Sigmoid colon (tissue), 7 donors: ENCODE data around the gene PSMA5. TPM values are rescaled to one million over a fixed set of nuclear protein-coding genes. Genes with fewer than 3 reads are reported as not detected.

ENCODE experiments used
- DNase-seq: peaks from one replicate; pipeline ENCODE4 v3.0.0-alpha.2; 2019
- H3K27ac ChIP-seq, 4 donors: fragments of 200-600 bp; sonication (generic); one replicate each; pipeline ENCODE4 v1.5.1; 2016 to 2019; ENCODE audit warnings: mild to moderate bottlenecking in 1 of 4
- H3K27me3 ChIP-seq, 3 donors: fragments of 200-600 bp; sonication (generic); one replicate each; pipeline ENCODE4 v1.5.1; 2019; ENCODE audit warnings: mild to moderate bottlenecking in 1 of 3
- H3K36me3 ChIP-seq, 4 donors: fragments of 200-600 bp; sonication (generic); one replicate each; pipeline ENCODE4 v1.5.1; 2016 to 2019
- H3K4me1 ChIP-seq, 4 donors: fragments of 200-600 bp; sonication (generic); one replicate each; pipeline ENCODE4 v1.5.1; 2017 to 2019
- H3K4me3 ChIP-seq, 4 donors: fragments of 200-600 bp; sonication (generic); one replicate each; pipeline ENCODE4 v1.5.1; 2017 to 2019; ENCODE audit warnings: mild to moderate bottlenecking in 2 of 4, moderate library complexity in 1 of 4
- H3K9me3 ChIP-seq, 4 donors: fragments of 200-600 bp in 3 of 4; sonication (generic) in 3 of 4; one replicate each; pipeline versions ENCODE4 v1.5.1 to v1.6.1; 2013 to 2019
- CTCF ChIP-seq, 4 experiments: fragments of 450-650 bp in 3 of 4; fragments of 200-600 bp in 1 of 4; IDR thresholded peaks; one replicate each; pipeline ENCODE4 v1.5.1; 2016 to 2019; ENCODE audit warnings: antibody characterized with exemption in 4 of 4, mild to moderate bottlenecking in 3 of 4, moderate library complexity in 2 of 4
- EP300 ChIP-seq, 4 donors: sonication (generic); formaldehyde crosslinking; IDR thresholded peaks; one replicate each; pipeline ENCODE4 v1.6.1; 2017; ENCODE audit warnings: antibody characterized with exemption in 4 of 4
- POLR2A ChIP-seq, 2 donors: fragments of 450-650 bp; IDR thresholded peaks; one replicate each; pipeline ENCODE4 v1.6.1; 2016; ENCODE audit warnings: antibody characterized with exemption in 2 of 2, mild to moderate bottlenecking in 2 of 2, moderate library complexity in 2 of 2
- POLR2AphosphoS5 ChIP-seq, 4 donors: sonication (generic); formaldehyde crosslinking; IDR thresholded peaks; one replicate each; pipeline ENCODE4 v1.6.1; 2017; ENCODE audit warnings: antibody characterized with exemption in 4 of 4
- WGBS, 2 donors: extraction: QIAGEN DNeasy Blood & Tissue Kit; methylation state at CpG; one replicate each; pipeline ENCODE4 v1.1.7; 2013; 5-methylcytosine and 5-hydroxymethylcytosine counted together
- intact Hi-C: fragments of 100-400 bp; cut with DNase I; formaldehyde crosslinking; loops from one replicate; pipeline ENCODE4 v1.15.1; 2023
- polyA plus RNA-seq, 3 donors: library from polyadenylated mRNA; stranded (reverse); fragments of 200-250 nt; gene quantifications; one replicate each; pipeline ENCODE4 v1.2.3, GENCODE V29; 2013
- total RNA-seq, 4 donors: library from RNA; depleted of rRNA; stranded (reverse); fragments of >200 nt; gene quantifications; one replicate each; pipeline ENCODE4 v1.1.0, GENCODE V29; 2016
- donor health status: healthy with polysubstance abuse.
- donor health status: Bipolar disorder and iron deficiency.
- donor health status: healthy.

PSMA5 gene
- total and polyA plus RNA-seq, 7 donors = 18.8 to 113 (median 57.6) TPM

GRCh38 chr1:109394591-109395281 lies 31.5 kb downstream of the PSMA5 start:
- Histone ChIP-seq H3K27ac (peak overlapping the region; percentile 85 to 90 (median 87)), H3K27me3 (no peaks in the 10 kb centered on the region), H3K4me3 (peak overlapping the region in 1 of 4 donors; percentile 4), H3K4me1 (peaks cover 0 to 85% (median 76%) of the 10 kb centered on the region in 4 donors), H3K36me3 (no peaks in the 10 kb centered on the region), H3K9me3 (no peaks in the 10 kb centered on the region)
- 78 to 80% methylated on average over 5 of the region's 5 CpGs for WGBS, 2 donors
- intact Hi-C loops = loop anchor here (10.0 kb wide), 1 partner anchor 300 kb away; the partner anchor contains the start of gene TMEM167B
- no peak for DNase-seq
- TF ChIP-seq POLR2AphosphoS5 (IDR thresholded peaks at IDR 0.05) = no peak
- no peak for TF ChIP-seq CTCF (IDR thresholded peaks at IDR 0.05)
- TF ChIP-seq POLR2A (IDR thresholded peaks at IDR 0.05) = no peak
- TF ChIP-seq EP300 (IDR thresholded peaks at IDR 0.05) = no peak

- DNase-seq = no peak
- Histone ChIP-seq H3K27ac (peak overlapping the region; percentile 85 to 90 (median 87)), H3K9me3 (no peaks in the 10 kb centered on the region), H3K4me1 (peaks cover 0 to 89% (median 83%) of the 10 kb centered on the region in 4 donors), H3K27me3 (no peaks in the 10 kb centered on the region), H3K36me3 (no peaks in the 10 kb centered on the region), H3K4me3 (peak overlapping the region in 3 of 4 donors; percentile 19 to 35 (median 28))
- WGBS, 2 donors = 23 to 51% methylated on average over 2 of the region's 2 CpGs
- intact Hi-C loops = loop anchor here (10.0 kb wide), 1 partner anchor 299 kb away; the partner anchor contains the start of gene TMEM167B
- TF ChIP-seq POLR2A (IDR thresholded peaks at IDR 0.05) = no peak
- no peak for TF ChIP-seq EP300 (IDR thresholded peaks at IDR 0.05)
- TF ChIP-seq POLR2AphosphoS5 (IDR thresholded peaks at IDR 0.05) = no peak
- TF ChIP-seq CTCF (IDR thresholded peaks at IDR 0.05) = no peak
These were observed 32.5 kb downstream of the PSMA5 start for GRCh38 chr1:109393617-109394233.

GRCh38 chr1:109392788-109393616 lies 33.2 kb downstream of the PSMA5 start:
- Histone ChIP-seq H3K4me1 (peaks cover 0 to 89% (median 84%) of the 10 kb centered on the region in 4 donors), H3K4me3 (peak overlapping the region in 3 of 4 donors; percentile 19 to 35 (median 28)), H3K27ac (peak overlapping the region; percentile 85 to 90 (median 87)), H3K36me3 (no peaks in the 10 kb centered on the region), H3K9me3 (no peaks in the 10 kb centered on the region), H3K27me3 (no peaks in the 10 kb centered on the region)
- intact Hi-C loops = loop anchor here (10.0 kb wide), 1 partner anchor 298 kb away; the partner anchor contains the start of gene TMEM167B
- DNase-seq = peak; percentile 87
- TF ChIP-seq POLR2AphosphoS5 (IDR thresholded peaks at IDR 0.05) (peak in 3 of 4 donors; percentile 54 to 64 (median 60)), CTCF (IDR thresholded peaks at IDR 0.05) (no peak), POLR2A (IDR thresholded peaks at IDR 0.05) (peak; percentile 16 to 19)
- 16 to 54% methylated on average over 10 of the region's 10 CpGs for WGBS, 2 donors

- WGBS, 2 donors = 78 to 85% methylated on average over 4 of the region's 4 CpGs
- H3K9me3 ChIP-seq = no peaks in the 10 kb centered on the region
- H3K27me3 ChIP-seq = no peaks in the 10 kb centered on the region
- DNase-seq = no peak
- H3K4me1 ChIP-seq = peaks cover 0 to 96% (median 90%) of the 10 kb centered on the region in 4 donors
- H3K4me3 ChIP-seq = peak overlapping the region in 3 of 4 donors; percentile 19 to 35 (median 28)
- intact Hi-C loops = loop anchor here (10.0 kb wide), 1 partner anchor 297 kb away; the partner anchor contains the start of gene TMEM167B
- TF ChIP-seq POLR2A (IDR thresholded peaks at IDR 0.05) (no peak), POLR2AphosphoS5 (IDR thresholded peaks at IDR 0.05) (peak in 3 of 4 donors; percentile 22 to 36 (median 22)), EP300 (IDR thresholded peaks at IDR 0.05) (peak in 1 of 4 donors; percentile 11)
- peak overlapping the region; percentile 85 to 90 (median 87) for H3K27ac ChIP-seq
- H3K36me3 ChIP-seq = no peaks in the 10 kb centered on the region
These were observed 34.0 kb downstream of the PSMA5 start for GRCh38 chr1:109392037-109392787.
